ENCODE measurements around the gene CCER1.

- TF ChIP-seq CTCF (IDR thresholded peaks at IDR 0.05), result peak in 3 of 7 experiments; percentile 33 to 60 (median 41)
- TF ChIP-seq POLR2AphosphoS5 (IDR thresholded peaks at IDR 0.05), result no peak
- TF ChIP-seq POLR2A (IDR thresholded peaks at IDR 0.05), result no peak
- TF ChIP-seq EP300 (IDR thresholded peaks at IDR 0.05), result no peak
Measured at GRCh38 chr12:90909069-90909770, 45.8 kb downstream of the CCER1 start.
